Ovary (tissue), 9 donors: ENCODE data around the gene CNTNAP4. TPM values are rescaled to one million over a fixed set of nuclear protein-coding genes. Genes with fewer than 3 reads are reported as not detected.

Experiments
- DNase-seq, 5 donors: peaks; one replicate each; pipeline ENCODE4 v3.0.0-alpha.2; 2019 to 2020
- H3K27ac ChIP-seq, 2 donors: fragments of 200-600 bp; one replicate each; pipeline versions ENCODE4 v1.5.1 to v1.8.0; 2019 to 2022
- H3K27me3 ChIP-seq: fragments of 200-600 bp; one replicate; pipeline ENCODE4 v1.8.0; 2022
- H3K36me3 ChIP-seq: fragments of 200-600 bp; sonication (generic); one replicate; pipeline ENCODE4 v1.5.1; 2019
- H3K4me1 ChIP-seq: one replicate; pipeline ENCODE4 v1.8.1; 2013; ENCODE audit warnings: mild to moderate bottlenecking, moderate library complexity; ENCODE audit not compliant: insufficient read depth
- H3K4me3 ChIP-seq: fragments of 200-600 bp; sonication (generic); one replicate; pipeline ENCODE4 v1.5.1; 2017
- H3K9me3 ChIP-seq, 2 donors: fragments of 200-600 bp in 1 of 2; sonication (generic) in 1 of 2; one replicate each; pipeline versions ENCODE4 v1.5.1 to v1.8.1; 2013 to 2019; ENCODE audit warnings: mild to moderate bottlenecking in 1 of 2, moderate library complexity in 1 of 2
- EP300 ChIP-seq: sonication (generic); formaldehyde crosslinking; IDR thresholded peaks from one replicate; pipeline ENCODE4 v1.6.1; 2017; ENCODE audit warnings: antibody characterized with exemption
- POLR2A ChIP-seq: fragments of 450-650 bp; IDR thresholded peaks from one replicate; pipeline ENCODE4 v1.6.1; 2017; ENCODE audit warnings: antibody characterized with exemption, mild to moderate bottlenecking, moderate library complexity
- WGBS, 3 donors: extraction: QIAGEN DNeasy Blood & Tissue Kit in 1 of 3; methylation state at CpG; one replicate each; pipeline versions ENCODE4 v1.1.5 to v1.1.7; 2013 to 2017; 5-methylcytosine and 5-hydroxymethylcytosine counted together
- intact Hi-C, 4 donors: fragments of 100-400 bp; cut with DNase I; formaldehyde crosslinking; loops; one replicate each; pipeline versions ENCODE4 v1.11.0 to v1.15.1; 2022 to 2023
- polyA plus RNA-seq, 2 donors: library from polyadenylated mRNA; stranded (reverse); fragments of 200-250 nt in 1 of 2; fragments of 350-450 nt in 1 of 2; fragmentation: Illumina TruSeq in 1 of 2; extraction: RNeasy Lipid Tissue Mini Kit (QIAGEN cat#74804) in 1 of 2; gene quantifications; one replicate each; pipeline ENCODE4 v1.2.3, GENCODE V29; 2013 to 2014
- total RNA-seq, 7 donors: library from RNA; depleted of rRNA in 2 of 7; stranded (reverse); fragments of >200 nt in 2 of 7; fragmentation: NEBNext Ultra II Directional in 3 of 7; extraction: Animal tissue kit (Norgen Biotek cat#: 25700) in 3 of 7; gene quantifications; one replicate each; pipeline versions ENCODE4 v1.1.0 to v1.2.4, GENCODE V29; 2016 to 2023
- TF ChIP-seq, protein P1 (sequence below), 3 donors: fragments of 450-650 bp in 2 of 3; fragments of 200-600 bp in 1 of 3; IDR thresholded peaks; one replicate each; pipeline versions ENCODE4 v1.5.1 to v1.8.0; 2016 to 2022; ENCODE audit warnings: antibody characterized with exemption in 3 of 3, mild to moderate bottlenecking in 1 of 3
- donor health status: DM: no; HTN: no; CAD: no; lungs with moderate emphysema.
- donor health status: DM: no; HTN: no; CAD: no.
- donor health status: Bipolar disorder and iron deficiency.
- donor health status: DM: yes; HTN: yes; CAD: no.
- donor health status: DM: no; HTN: no; CAD: no.
- donor health status: DM: yes; HTN: yes; CAD: no.

CNTNAP4 gene
- total and polyA plus RNA-seq, 9 donors: 0.07 to 0.52 (median 0.36) TPM; not detected in 5

- DNase-seq: no peak
- no peaks in the 10 kb centered on the region for H3K36me3 ChIP-seq
Observed at GRCh38 chr16:76235426-76235825, 41.8 kb upstream of the CNTNAP4 start.

DNA sequence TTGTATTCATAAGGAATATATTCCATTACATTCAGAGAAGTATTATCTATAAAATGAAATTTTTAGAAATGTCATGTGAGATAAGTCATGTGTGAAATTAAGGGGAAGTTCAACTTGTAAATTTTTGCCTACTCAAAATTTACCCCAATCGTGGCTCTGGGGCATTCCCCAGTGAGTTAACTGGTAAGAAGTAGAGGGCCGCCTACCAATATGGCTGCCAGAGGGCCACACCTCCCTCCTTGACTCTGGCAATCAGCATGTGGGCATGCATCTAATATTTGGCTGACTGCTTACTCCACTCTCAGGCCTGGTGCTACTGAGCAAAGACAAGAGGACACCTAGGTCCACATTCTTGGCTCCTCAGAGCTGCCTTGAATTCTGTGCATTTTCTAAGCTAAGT lies 39.7 kb upstream of the CNTNAP4 start:
- Histone ChIP-seq H3K27me3 (no peaks in the 10 kb centered on the region), H3K9me3 (no peaks in the 10 kb centered on the region), H3K4me1 (no peaks in the 10 kb centered on the region), H3K36me3 (no peaks in the 10 kb centered on the region), H3K27ac (no peak overlapping the region), H3K4me3 (no peak overlapping the region)
- 31 to 69% (median 47%) methylated on average over 2 of the region's 2 CpGs for WGBS, 3 donors
- TF ChIP-seq POLR2A (no peak), EP300 (no peak)
- TF ChIP-seq, protein P1, sequence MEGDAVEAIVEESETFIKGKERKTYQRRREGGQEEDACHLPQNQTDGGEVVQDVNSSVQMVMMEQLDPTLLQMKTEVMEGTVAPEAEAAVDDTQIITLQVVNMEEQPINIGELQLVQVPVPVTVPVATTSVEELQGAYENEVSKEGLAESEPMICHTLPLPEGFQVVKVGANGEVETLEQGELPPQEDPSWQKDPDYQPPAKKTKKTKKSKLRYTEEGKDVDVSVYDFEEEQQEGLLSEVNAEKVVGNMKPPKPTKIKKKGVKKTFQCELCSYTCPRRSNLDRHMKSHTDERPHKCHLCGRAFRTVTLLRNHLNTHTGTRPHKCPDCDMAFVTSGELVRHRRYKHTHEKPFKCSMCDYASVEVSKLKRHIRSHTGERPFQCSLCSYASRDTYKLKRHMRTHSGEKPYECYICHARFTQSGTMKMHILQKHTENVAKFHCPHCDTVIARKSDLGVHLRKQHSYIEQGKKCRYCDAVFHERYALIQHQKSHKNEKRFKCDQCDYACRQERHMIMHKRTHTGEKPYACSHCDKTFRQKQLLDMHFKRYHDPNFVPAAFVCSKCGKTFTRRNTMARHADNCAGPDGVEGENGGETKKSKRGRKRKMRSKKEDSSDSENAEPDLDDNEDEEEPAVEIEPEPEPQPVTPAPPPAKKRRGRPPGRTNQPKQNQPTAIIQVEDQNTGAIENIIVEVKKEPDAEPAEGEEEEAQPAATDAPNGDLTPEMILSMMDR (IDR thresholded peaks at IDR 0.05): no peak
- intact Hi-C loops: no loop called here
- no peak for DNase-seq

More at GRCh38 chr16:76235426-76235825, 41.8 kb upstream of the CNTNAP4 start:
- TF ChIP-seq, protein P1 (IDR thresholded peaks at IDR 0.05): no peak
- no peak for TF ChIP-seq EP300
- Histone ChIP-seq H3K9me3 (no peaks in the 10 kb centered on the region), H3K27ac (no peak overlapping the region), H3K4me1 (no peaks in the 10 kb centered on the region), H3K4me3 (no peak overlapping the region), H3K27me3 (no peaks in the 10 kb centered on the region)
- whole genome bisulfite sequencing, 3 donors: 93 to 96% (median 95%) methylated on average over 12 of the region's 12 CpGs
- intact Hi-C loops: no loop called here

GRCh38 chr16:76241755-76242154 lies 35.4 kb upstream of the CNTNAP4 start:
- Histone ChIP-seq H3K9me3 (no peaks in the 10 kb centered on the region), H3K4me1 (no peaks in the 10 kb centered on the region), H3K36me3 (no peaks in the 10 kb centered on the region), H3K27me3 (no peaks in the 10 kb centered on the region), H3K27ac (no peak overlapping the region), H3K4me3 (no peak overlapping the region)
- no peak for DNase-seq
- WGBS, 3 donors: 91 to 94% (median 92%) methylated on average over 2 of the region's 2 CpGs
- TF ChIP-seq POLR2A: no peak
- no peak for TF ChIP-seq EP300
- TF ChIP-seq, protein P1 (IDR thresholded peaks at IDR 0.05): no peak
- intact Hi-C loops: no loop called here

DNA sequence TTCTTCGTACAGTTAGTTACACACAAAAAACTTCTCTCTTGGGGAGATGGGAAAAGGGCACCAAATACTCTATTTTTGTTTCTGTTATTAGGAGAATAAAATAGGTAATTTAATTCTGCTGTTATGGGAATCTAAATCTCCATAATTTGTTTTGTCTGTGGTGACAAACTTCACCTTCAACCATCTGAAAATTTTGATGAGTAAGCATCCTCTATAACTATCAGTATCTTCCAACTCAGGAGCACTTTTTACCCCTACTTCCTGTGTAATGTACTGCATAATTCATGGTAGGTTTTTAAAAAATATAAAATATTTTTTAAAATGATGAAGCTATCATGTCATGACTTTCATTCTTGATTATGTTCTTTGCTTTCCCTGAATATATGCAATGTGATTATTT lies 33.6 kb upstream of the CNTNAP4 start:
- Histone ChIP-seq H3K9me3 (no peaks in the 10 kb centered on the region), H3K4me3 (no peak overlapping the region), H3K4me1 (no peaks in the 10 kb centered on the region), H3K27ac (no peak overlapping the region), H3K36me3 (no peaks in the 10 kb centered on the region), H3K27me3 (no peaks in the 10 kb centered on the region)
- intact Hi-C loops: no loop called here
- TF ChIP-seq POLR2A (no peak), EP300 (no peak)
- TF ChIP-seq, protein P1 (IDR thresholded peaks at IDR 0.05): no peak
- 74 to 88% (median 80%) methylated on average over 1 of the region's 1 CpG for WGBS, 3 donors
- DNase-seq: no peak

- no peak overlapping the region for H3K4me3 ChIP-seq
- no peaks in the 10 kb centered on the region for H3K9me3 ChIP-seq
- TF ChIP-seq EP300 (no peak), POLR2A (no peak)
- TF ChIP-seq, protein P1 (IDR thresholded peaks at IDR 0.05): no peak
- DNase-seq: no peak
- H3K27me3 ChIP-seq: no peaks in the 10 kb centered on the region
- no peaks in the 10 kb centered on the region for H3K36me3 ChIP-seq
- 72 to 84% (median 76%) methylated on average over 3 of the region's 3 CpGs for WGBS, 3 donors
- H3K27ac ChIP-seq: no peak overlapping the region
- H3K4me1 ChIP-seq: no peaks in the 10 kb centered on the region
- intact Hi-C loops: no loop called here
Observed at GRCh38 chr16:76246587-76246986, 30.6 kb upstream of the CNTNAP4 start.
